ENCODE results near the gene MT1G. TPM values are rescaled to one million over a fixed set of nuclear protein-coding genes. Genes with fewer than 3 reads are reported as not detected.

The MT1G gene
- total and polyA plus RNA-seq, 2 experiments from 2014 or later = 184 to 1,014 TPM

DNA sequence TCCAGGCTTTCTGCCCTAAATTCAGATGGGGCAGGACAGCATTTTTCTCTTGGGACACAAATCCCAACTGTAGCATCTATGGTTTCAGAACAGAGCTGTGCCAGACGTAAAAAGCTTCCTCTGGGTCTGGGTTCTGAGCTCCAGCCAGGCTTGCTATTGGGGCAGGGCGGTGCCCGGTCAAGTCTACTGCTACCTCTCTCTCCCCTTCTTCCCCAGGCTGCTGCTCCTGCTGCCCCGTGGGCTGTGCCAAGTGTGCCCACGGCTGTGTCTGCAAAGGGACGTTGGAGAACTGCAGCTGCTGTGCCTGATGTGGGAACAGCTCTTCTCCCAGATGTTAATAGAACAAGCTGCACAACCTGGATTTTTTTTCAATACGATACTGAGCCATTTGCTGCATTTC, 34.3 kb downstream of the MT1G start:
- peak overlapping the region; percentile 76; the same call in 2 of the 3 replicates for H3K4me3 Mint-ChIP-seq
- H3K36me3 ChIP-seq (ENCODE audit: insufficient read depth) = no peaks in the 10 kb centered on the region; the same call in 1 of the 2 replicates
- no peaks in the 10 kb centered on the region for H3K9me2 ChIP-seq (ENCODE audit: insufficient read depth)
- H3K27me3 ChIP-seq (ENCODE audit: insufficient read depth) = peaks cover 100% of the 10 kb centered on the region
- peaks cover 4% of the 10 kb centered on the region; the same call in 1 of the 2 replicates for H3F3A ChIP-seq (replicated peaks; ENCODE audit: low read depth)
- no peak overlapping the region for H3K4me2 ChIP-seq
- H3K36me3 Mint-ChIP-seq (ENCODE audit: low read depth) = no peaks in the 10 kb centered on the region; the same call in 2 of the 3 replicates
- H3K4me1 Mint-ChIP-seq = peaks cover 26% of the 10 kb centered on the region
- peaks cover 14% of the 10 kb centered on the region; the same call in 1 of the 2 replicates for H3K4me1 ChIP-seq (ENCODE audit: insufficient read depth)
- H3K27ac Mint-ChIP-seq = no peak overlapping the region
- peaks cover 100% of the 10 kb centered on the region for H3K27me3 Mint-ChIP-seq (ENCODE audit: insufficient read depth, low read depth, poor library complexity)
- TF ChIP-seq, protein P1, sequence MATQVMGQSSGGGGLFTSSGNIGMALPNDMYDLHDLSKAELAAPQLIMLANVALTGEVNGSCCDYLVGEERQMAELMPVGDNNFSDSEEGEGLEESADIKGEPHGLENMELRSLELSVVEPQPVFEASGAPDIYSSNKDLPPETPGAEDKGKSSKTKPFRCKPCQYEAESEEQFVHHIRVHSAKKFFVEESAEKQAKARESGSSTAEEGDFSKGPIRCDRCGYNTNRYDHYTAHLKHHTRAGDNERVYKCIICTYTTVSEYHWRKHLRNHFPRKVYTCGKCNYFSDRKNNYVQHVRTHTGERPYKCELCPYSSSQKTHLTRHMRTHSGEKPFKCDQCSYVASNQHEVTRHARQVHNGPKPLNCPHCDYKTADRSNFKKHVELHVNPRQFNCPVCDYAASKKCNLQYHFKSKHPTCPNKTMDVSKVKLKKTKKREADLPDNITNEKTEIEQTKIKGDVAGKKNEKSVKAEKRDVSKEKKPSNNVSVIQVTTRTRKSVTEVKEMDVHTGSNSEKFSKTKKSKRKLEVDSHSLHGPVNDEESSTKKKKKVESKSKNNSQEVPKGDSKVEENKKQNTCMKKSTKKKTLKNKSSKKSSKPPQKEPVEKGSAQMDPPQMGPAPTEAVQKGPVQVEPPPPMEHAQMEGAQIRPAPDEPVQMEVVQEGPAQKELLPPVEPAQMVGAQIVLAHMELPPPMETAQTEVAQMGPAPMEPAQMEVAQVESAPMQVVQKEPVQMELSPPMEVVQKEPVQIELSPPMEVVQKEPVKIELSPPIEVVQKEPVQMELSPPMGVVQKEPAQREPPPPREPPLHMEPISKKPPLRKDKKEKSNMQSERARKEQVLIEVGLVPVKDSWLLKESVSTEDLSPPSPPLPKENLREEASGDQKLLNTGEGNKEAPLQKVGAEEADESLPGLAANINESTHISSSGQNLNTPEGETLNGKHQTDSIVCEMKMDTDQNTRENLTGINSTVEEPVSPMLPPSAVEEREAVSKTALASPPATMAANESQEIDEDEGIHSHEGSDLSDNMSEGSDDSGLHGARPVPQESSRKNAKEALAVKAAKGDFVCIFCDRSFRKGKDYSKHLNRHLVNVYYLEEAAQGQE (IDR thresholded peaks at IDR 0.05; ENCODE audit: unreplicated experiment) = no peak
- peak; percentile 36 for TF ChIP-seq EZH2 (IDR thresholded peaks at IDR 0.05; ENCODE audit: low read depth, unreplicated experiment)
- no peaks in the 10 kb centered on the region for H3K79me2 ChIP-seq (replicated peaks; ENCODE audit: insufficient read depth)
- H3K4me3 ChIP-seq = no peak overlapping the region
- DNase-seq (ENCODE audit: low spot score) = no peak
- no peak for ATAC-seq
- H3K9me3 Mint-ChIP-seq = no peaks in the 10 kb centered on the region; the same call in 2 of the 3 replicates
- H4K20me1 ChIP-seq (replicated peaks; ENCODE audit: insufficient read depth) = peaks cover 19% of the 10 kb centered on the region
- H3K27ac ChIP-seq (ENCODE audit: low read depth) = no peak overlapping the region
- H2AFZ ChIP-seq = no peak overlapping the region

DNA sequence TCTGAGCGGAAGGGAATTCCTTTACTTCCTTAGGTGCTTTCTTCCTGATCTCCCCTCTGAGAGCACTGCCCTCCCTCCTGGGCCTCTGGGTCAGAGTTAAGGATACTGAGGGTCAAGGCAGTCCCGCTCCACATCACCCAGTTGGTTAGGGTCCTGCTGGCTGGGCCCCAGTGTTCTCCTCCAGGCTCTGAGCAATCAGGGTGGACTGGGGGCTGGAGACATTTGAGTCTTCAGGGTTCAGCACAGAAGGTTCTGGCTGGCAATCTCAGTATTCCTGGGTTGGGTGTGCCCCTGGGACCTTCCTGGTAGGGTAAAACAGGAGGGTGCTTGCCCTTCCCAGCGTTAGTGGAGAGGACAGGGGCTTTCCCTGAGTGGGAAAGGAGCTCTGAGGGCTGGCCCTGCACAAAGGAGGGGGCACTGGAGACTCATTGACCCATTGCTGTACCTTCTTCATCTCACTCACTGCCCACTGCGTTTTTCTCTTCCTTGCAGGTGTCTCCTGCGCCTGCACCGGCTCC, 35.0 kb downstream of the MT1G start:
- H3K4me2 ChIP-seq = peak overlapping the region; percentile 85
- H3K9me2 ChIP-seq (ENCODE audit: insufficient read depth) = no peaks in the 10 kb centered on the region
- H3K4me3 ChIP-seq = peak overlapping the region; percentile 60
- Mint-ChIP-seq H3K27ac (no peak overlapping the region), H3K36me3 (ENCODE audit: low read depth) (no peaks in the 10 kb centered on the region; the same call in 2 of the 3 replicates), H3K4me1 (peaks cover 24% of the 10 kb centered on the region), H3K4me3 (peak overlapping the region; percentile 76), H3K9me3 (no peaks in the 10 kb centered on the region; the same call in 2 of the 3 replicates), H3K27me3 (ENCODE audit: insufficient read depth, low read depth, poor library complexity) (peaks cover 100% of the 10 kb centered on the region)
- H3F3A ChIP-seq (replicated peaks; ENCODE audit: low read depth) = peaks cover 4% of the 10 kb centered on the region; the same call in 1 of the 2 replicates
- no peaks in the 10 kb centered on the region for H3K79me2 ChIP-seq (replicated peaks; ENCODE audit: insufficient read depth)
- peaks cover 100% of the 10 kb centered on the region for H3K27me3 ChIP-seq (ENCODE audit: insufficient read depth)
- peaks cover 19% of the 10 kb centered on the region for H4K20me1 ChIP-seq (replicated peaks; ENCODE audit: insufficient read depth)
- H3K4me1 ChIP-seq (ENCODE audit: insufficient read depth) = peaks cover 14% of the 10 kb centered on the region; the same call in 1 of the 2 replicates
- no peak for DNase-seq (ENCODE audit: low spot score)
- no peaks in the 10 kb centered on the region; the same call in 1 of the 2 replicates for H3K36me3 ChIP-seq (ENCODE audit: insufficient read depth)
- 0 out of 2 replicates have a peak overlapping the region, but pooled peaks have one; percentile 72 for H2AFZ ChIP-seq
- ATAC-seq = peak; percentile 8
- TF ChIP-seq, protein P2, sequence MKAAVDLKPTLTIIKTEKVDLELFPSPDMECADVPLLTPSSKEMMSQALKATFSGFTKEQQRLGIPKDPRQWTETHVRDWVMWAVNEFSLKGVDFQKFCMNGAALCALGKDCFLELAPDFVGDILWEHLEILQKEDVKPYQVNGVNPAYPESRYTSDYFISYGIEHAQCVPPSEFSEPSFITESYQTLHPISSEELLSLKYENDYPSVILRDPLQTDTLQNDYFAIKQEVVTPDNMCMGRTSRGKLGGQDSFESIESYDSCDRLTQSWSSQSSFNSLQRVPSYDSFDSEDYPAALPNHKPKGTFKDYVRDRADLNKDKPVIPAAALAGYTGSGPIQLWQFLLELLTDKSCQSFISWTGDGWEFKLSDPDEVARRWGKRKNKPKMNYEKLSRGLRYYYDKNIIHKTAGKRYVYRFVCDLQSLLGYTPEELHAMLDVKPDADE (IDR thresholded peaks at IDR 0.05) = no peak
- no peak for TF ChIP-seq POLR2AphosphoS5 (IDR thresholded peaks at IDR 0.05; ENCODE audit: low read depth)
- no peak for TF ChIP-seq EZH2phosphoT487 (IDR thresholded peaks at IDR 0.05; ENCODE audit: unreplicated experiment)
- peak; percentile 52 for TF ChIP-seq EZH2 (IDR thresholded peaks at IDR 0.05; ENCODE audit: low read depth, unreplicated experiment)
- TF ChIP-seq ZNF331 (CRISPR knock-in tag; IDR thresholded peaks at IDR 0.05; ENCODE audit: low read depth) = no peak
- no peak for TF ChIP-seq STAT1 (IDR thresholded peaks at IDR 0.05; ENCODE audit: unreplicated experiment)
- no peak overlapping the region for H3K27ac ChIP-seq (ENCODE audit: low read depth)

Measured in GM23338 (cell line).